Stimulated activated CD4-positive, alpha-beta T cell treated with anti-CD3 and anti-CD28 coated beads, TNF-alpha, amount 100 ng/mL, for 24 hours (primary cell): ENCODE results near the gene NR5A1.

ENCODE experiments used
- DNase-seq, 3 experiments: peaks; one replicate each; pipeline ENCODE4 v3.0.0-alpha.2; 2020; ENCODE audit warnings: low read depth in 3 of 3

The NR5A1 gene

GRCh38 chr9:124457887-124458431 lies 49.2 kb downstream of the NR5A1 start:
- DNase-seq = no peak

- no peak for DNase-seq
Observed at GRCh38 chr9:124457079-124457886, 49.9 kb downstream of the NR5A1 start.

GRCh38 chr9:124456341-124457078 lies 50.7 kb downstream of the NR5A1 start:
- no peak for DNase-seq

GRCh38 chr9:124455820-124456219 lies 51.4 kb downstream of the NR5A1 start:
- DNase-seq = no peak

- DNase-seq = no peak
Observed at GRCh38 chr9:124454791-124455443, 52.3 kb downstream of the NR5A1 start.

GRCh38 chr9:124454296-124454695 lies 52.9 kb downstream of the NR5A1 start:
- DNase-seq = no peak

GRCh38 chr9:124453586-124454191 lies 53.5 kb downstream of the NR5A1 start:
- no peak for DNase-seq

GRCh38 chr9:124452841-124453585 lies 54.2 kb downstream of the NR5A1 start:
- no peak for DNase-seq

GRCh38 chr9:124452326-124452725 lies 54.9 kb downstream of the NR5A1 start:
- DNase-seq = no peak

GRCh38 chr9:124450931-124451661 lies 56.1 kb downstream of the NR5A1 start:
- DNase-seq = no peak

GRCh38 chr9:124450241-124450924 lies 56.8 kb downstream of the NR5A1 start, which contains the start of gene ADGRD2:
ADGRD2 (plus strand) TSS chr9:124450451; CDS start chr9:124451667, 1,216 bp downstream.
- DNase-seq = no peak

- DNase-seq = no peak
Observed at GRCh38 chr9:124449381-124450151, 57.6 kb downstream of the NR5A1 start.

- DNase-seq = no peak
Observed at GRCh38 chr9:124448019-124448418, 59.2 kb downstream of the NR5A1 start.

GRCh38 chr9:124447297-124447661 lies 59.9 kb downstream of the NR5A1 start:
- DNase-seq = no peak

GRCh38 chr9:124444166-124444565 lies 63.0 kb downstream of the NR5A1 start:
- DNase-seq = no peak

- DNase-seq = no peak
Observed at GRCh38 chr9:124443625-124444024, 63.6 kb downstream of the NR5A1 start.

GRCh38 chr9:124442826-124443225 lies 64.4 kb downstream of the NR5A1 start:
- DNase-seq = no peak

GRCh38 chr9:124442379-124442778 lies 64.8 kb downstream of the NR5A1 start:
- DNase-seq = no peak

GRCh38 chr9:124441291-124441690 lies 65.9 kb downstream of the NR5A1 start:
- DNase-seq = no peak
